ENCODE results near the gene KRTAP21-3.
"Not testable (repeated sequence)": the region's sequence is repeated elsewhere in the genome, so short reads cannot be mapped to it uniquely, and the experiment has no call there.

GRCh38 chr21:30755328-30755727 lies 36.8 kb upstream of the KRTAP21-3 start, which contains the start of gene KRTAP21-1:
- not testable (repeated sequence) for TF ChIP-seq POLR2A, CTCF, EP300, POLR2AphosphoS5 (IDR thresholded peaks at IDR 0.05)

Measured in stomach (tissue), 4 donors.